Loucy (cell line): ENCODE measurements around the gene GPR39.

Experiments used
- H2AFZ ChIP-seq: fragments of 200-600 bp; sonication (generic); 2 replicates; pipeline ENCODE4 v1.6.0; 2016; ENCODE audit warnings: antibody characterized with exemption, mild to moderate bottlenecking, low read length, moderate library complexity
- H3F3A ChIP-seq: fragments of 200-600 bp; 2 replicates; pipeline ENCODE4 v1.6.0; 2016; ENCODE audit warnings: antibody characterized with exemption, low read depth, mild to moderate bottlenecking
- H3K27me3 ChIP-seq: fragments of 200-600 bp; sonication (generic); 2 replicates; pipeline ENCODE4 v1.6.1; 2014; ENCODE audit warnings: low read length, mild to moderate bottlenecking; ENCODE audit not compliant: insufficient read depth, poor library complexity, severe bottlenecking
- H3K36me3 ChIP-seq: fragments of 200-600 bp; sonication (generic); 2 replicates; pipeline ENCODE4 v1.6.1; 2016; ENCODE audit warnings: low read length; ENCODE audit not compliant: insufficient read depth
- H3K4me1 ChIP-seq: fragments of 200-600 bp; sonication (generic); 2 replicates; pipeline ENCODE4 v1.5.1; 2014; ENCODE audit warnings: low read length, mild to moderate bottlenecking; ENCODE audit not compliant: insufficient read depth, poor library complexity, severe bottlenecking
- H3K4me2 ChIP-seq: fragments of 200-600 bp; sonication (generic); 2 replicates; pipeline ENCODE4 v1.6.0; 2014; ENCODE audit warnings: antibody characterized with exemption, low read length, low read depth, mild to moderate bottlenecking; ENCODE audit not compliant: poor library complexity, severe bottlenecking
- H3K4me3 ChIP-seq: fragments of 200-600 bp; sonication (generic); 2 replicates; pipeline ENCODE4 v1.5.1; 2014; ENCODE audit warnings: low read length, mild to moderate bottlenecking, mixed read lengths; ENCODE audit not compliant: poor library complexity, severe bottlenecking
- H3K79me2 ChIP-seq: fragments of 200-600 bp; sonication (generic); 2 replicates; pipeline ENCODE4 v1.6.1; 2014; ENCODE audit warnings: low read length; ENCODE audit not compliant: insufficient read depth
- H3K9ac ChIP-seq: fragments of 200-600 bp; sonication (generic); 2 replicates; pipeline ENCODE4 v1.6.0; 2014; ENCODE audit warnings: mild to moderate bottlenecking, low read depth, low read length, moderate library complexity; ENCODE audit not compliant: poor library complexity, severe bottlenecking
- H3K9me2 ChIP-seq: fragments of 200-600 bp; sonication (generic); replicated peaks from 2 replicates; pipeline ENCODE4 v1.6.1; 2016; ENCODE audit warnings: low read depth, low read length, mixed read lengths
- H3K9me3 ChIP-seq: fragments of 200-600 bp; sonication (generic); 2 replicates; pipeline ENCODE4 v1.6.1; 2014; ENCODE audit warnings: mild to moderate bottlenecking, antibody characterized with exemption, low read length, low read depth; ENCODE audit not compliant: insufficient read depth
- H4K20me1 ChIP-seq: fragments of 200-600 bp; sonication (generic); 2 replicates; pipeline ENCODE4 v1.6.0; 2014; ENCODE audit warnings: antibody characterized with exemption, low read length, mild to moderate bottlenecking; ENCODE audit not compliant: insufficient read depth, poor library complexity, severe bottlenecking
- EZH2phosphoT487 ChIP-seq: fragments of 200-600 bp; IDR thresholded peaks from 2 replicates; pipeline ENCODE4 v1.6.1; 2018; ENCODE audit warnings: antibody characterized with exemption, mild to moderate bottlenecking, moderate library complexity, borderline replicate concordance
- TF ChIP-seq, protein P1 (sequence below): fragments of 200-600 bp; sonication (generic); conservative IDR thresholded peaks from 2 replicates; pipeline ENCODE4 v1.5.1; 2014; ENCODE audit warnings: mild to moderate bottlenecking, antibody characterized with exemption, low read length

Gene GPR39

DNA sequence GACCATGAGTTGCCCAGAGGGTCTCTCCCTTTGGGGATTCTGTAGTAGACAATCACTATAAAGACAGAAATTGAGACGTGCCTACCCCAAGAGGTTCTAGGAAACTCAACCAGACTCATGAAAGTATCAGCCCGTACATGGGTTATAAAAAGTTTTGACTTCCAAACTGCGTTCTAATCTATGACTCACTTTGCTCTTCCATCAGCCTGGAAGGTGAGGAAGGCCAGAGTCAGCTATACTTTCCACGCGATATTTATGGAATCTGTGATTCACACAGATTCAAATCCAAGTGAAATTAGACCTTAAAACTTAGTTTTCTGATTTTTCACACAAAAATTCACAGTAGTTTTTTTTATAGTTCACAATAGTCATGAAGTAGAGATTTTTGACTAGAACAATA is 261.1 kb downstream of the GPR39 start:
- Histone ChIP-seq H3K27me3 (no peaks in the 10 kb centered on the region), H3K4me2 (no peak overlapping the region), H2AFZ (no peak overlapping the region), H3K79me2 (no peaks in the 10 kb centered on the region), H3K9me3 (no peaks in the 10 kb centered on the region; the same call in 1 of the 2 replicates), H3K9me2 (no peaks in the 10 kb centered on the region), H4K20me1 (no peaks in the 10 kb centered on the region), H3K36me3 (no peaks in the 10 kb centered on the region), H3F3A (no peaks in the 10 kb centered on the region), H3K9ac (no peak overlapping the region), H3K4me3 (no peak overlapping the region), H3K4me1 (no peaks in the 10 kb centered on the region)
- TF ChIP-seq EZH2phosphoT487 = no peak
- TF ChIP-seq, protein P1, sequence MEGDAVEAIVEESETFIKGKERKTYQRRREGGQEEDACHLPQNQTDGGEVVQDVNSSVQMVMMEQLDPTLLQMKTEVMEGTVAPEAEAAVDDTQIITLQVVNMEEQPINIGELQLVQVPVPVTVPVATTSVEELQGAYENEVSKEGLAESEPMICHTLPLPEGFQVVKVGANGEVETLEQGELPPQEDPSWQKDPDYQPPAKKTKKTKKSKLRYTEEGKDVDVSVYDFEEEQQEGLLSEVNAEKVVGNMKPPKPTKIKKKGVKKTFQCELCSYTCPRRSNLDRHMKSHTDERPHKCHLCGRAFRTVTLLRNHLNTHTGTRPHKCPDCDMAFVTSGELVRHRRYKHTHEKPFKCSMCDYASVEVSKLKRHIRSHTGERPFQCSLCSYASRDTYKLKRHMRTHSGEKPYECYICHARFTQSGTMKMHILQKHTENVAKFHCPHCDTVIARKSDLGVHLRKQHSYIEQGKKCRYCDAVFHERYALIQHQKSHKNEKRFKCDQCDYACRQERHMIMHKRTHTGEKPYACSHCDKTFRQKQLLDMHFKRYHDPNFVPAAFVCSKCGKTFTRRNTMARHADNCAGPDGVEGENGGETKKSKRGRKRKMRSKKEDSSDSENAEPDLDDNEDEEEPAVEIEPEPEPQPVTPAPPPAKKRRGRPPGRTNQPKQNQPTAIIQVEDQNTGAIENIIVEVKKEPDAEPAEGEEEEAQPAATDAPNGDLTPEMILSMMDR = no peak

DNA sequence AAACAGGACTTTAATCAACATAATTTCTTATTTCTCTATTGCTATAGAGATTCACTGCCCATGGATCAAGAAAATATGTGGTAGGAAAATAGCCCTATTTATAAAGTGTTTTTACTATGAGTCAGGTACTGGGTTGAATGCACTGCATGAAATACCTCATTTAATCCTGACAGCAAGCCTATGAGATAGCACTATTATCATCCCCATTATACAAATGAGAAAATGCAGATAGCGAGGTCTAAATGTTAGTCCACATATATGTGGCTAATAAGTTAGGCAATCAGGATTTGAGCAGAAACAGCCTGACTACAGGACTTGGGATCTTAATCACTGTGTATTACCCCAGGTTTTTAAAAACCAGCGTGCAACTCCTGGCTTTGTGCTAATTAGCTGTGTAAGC is 261.9 kb downstream of the GPR39 start:
- no peak overlapping the region for H3K4me3 ChIP-seq
- no peaks in the 10 kb centered on the region for H3K79me2 ChIP-seq
- H3K9ac ChIP-seq = no peak overlapping the region
- H3K27me3 ChIP-seq = no peaks in the 10 kb centered on the region
- no peaks in the 10 kb centered on the region for H4K20me1 ChIP-seq
- H3K9me2 ChIP-seq = no peaks in the 10 kb centered on the region
- no peaks in the 10 kb centered on the region for H3K4me1 ChIP-seq
- no peaks in the 10 kb centered on the region for H3K36me3 ChIP-seq
- H3F3A ChIP-seq = no peaks in the 10 kb centered on the region
- TF ChIP-seq, protein P1 = no peak
- TF ChIP-seq EZH2phosphoT487 = no peak
- no peaks in the 10 kb centered on the region; the same call in 1 of the 2 replicates for H3K9me3 ChIP-seq
- no peak overlapping the region for H3K4me2 ChIP-seq
- H2AFZ ChIP-seq = no peak overlapping the region

DNA sequence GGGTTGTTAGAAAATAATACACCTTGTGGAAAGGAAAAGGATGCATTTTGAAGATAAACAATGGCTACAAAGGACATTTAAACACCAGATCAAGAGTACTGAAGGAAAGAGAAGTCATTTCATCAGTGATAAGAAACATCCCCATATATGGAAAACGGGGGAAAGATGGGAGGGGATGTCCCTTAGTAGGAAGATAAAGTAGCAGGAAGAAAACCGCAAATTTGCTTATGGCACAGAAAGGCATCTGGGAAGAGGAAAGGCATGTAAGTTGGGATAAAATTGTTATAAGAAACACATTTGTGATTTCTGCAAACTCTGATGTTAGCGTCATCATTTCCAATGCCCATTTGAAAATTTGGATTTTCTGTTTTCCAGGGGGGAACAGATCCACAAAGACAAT is 263.9 kb downstream of the GPR39 start:
- Histone ChIP-seq H3K9ac (no peak overlapping the region), H3K79me2 (no peaks in the 10 kb centered on the region), H3K9me2 (no peaks in the 10 kb centered on the region), H3K4me2 (no peak overlapping the region), H3K9me3 (no peaks in the 10 kb centered on the region), H3K36me3 (no peaks in the 10 kb centered on the region), H3K4me3 (no peak overlapping the region), H3K27me3 (no peaks in the 10 kb centered on the region), H3F3A (no peaks in the 10 kb centered on the region), H4K20me1 (no peaks in the 10 kb centered on the region), H3K4me1 (no peaks in the 10 kb centered on the region), H2AFZ (no peak overlapping the region)
- no peak for TF ChIP-seq EZH2phosphoT487
- TF ChIP-seq, protein P1 = no peak
